GM12801 (cell line): ENCODE results near the gene ZNF208.
"Not testable (repeated sequence)": the region's sequence is repeated elsewhere in the genome, so short reads cannot be mapped to it uniquely, and the experiment has no call there.

ENCODE experiments used
- CTCF ChIP-seq: IDR thresholded peaks from one replicate; pipeline ENCODE4 v1.5.1; 2011; ENCODE audit warnings: control low read depth; ENCODE audit not compliant: insufficient read length; ENCODE audit errors: extremely low read depth

The ZNF208 gene

GRCh38 chr19:22010437-22011143 lies at the start of gene ZNF208:
Gene ZNF208 (minus strand): TSS chr19:22010943. CDS start chr19:22010794, 149 bp downstream.
- TF ChIP-seq CTCF = not testable (repeated sequence)

- TF ChIP-seq CTCF = no peak
Observed at GRCh38 chr19:22052644-22053013, 41.9 kb upstream of the ZNF208 start.

- no peak for TF ChIP-seq CTCF
Observed at GRCh38 chr19:22030680-22031079, 19.9 kb upstream of the ZNF208 start.

GRCh38 chr19:22026687-22027086 lies 15.9 kb upstream of the ZNF208 start:
- no peak for TF ChIP-seq CTCF

- TF ChIP-seq CTCF = no peak
Observed at GRCh38 chr19:21970466-21970865, 40.3 kb downstream of the ZNF208 start.

GRCh38 chr19:21947775-21948174 lies 63.0 kb downstream of the ZNF208 start:
- no peak for TF ChIP-seq CTCF

- TF ChIP-seq CTCF = no peak
Observed at GRCh38 chr19:21940684-21941083, 70.1 kb downstream of the ZNF208 start.
